ENCODE measurements around the gene NAALADL2. TPM values are rescaled to one million over a fixed set of nuclear protein-coding genes. Genes with fewer than 3 reads are reported as not detected.

NAALADL2 gene
- total RNA-seq, 4 donors from 2014 or later = 3.8 to 20.3 (median 8.6) TPM

DNA sequence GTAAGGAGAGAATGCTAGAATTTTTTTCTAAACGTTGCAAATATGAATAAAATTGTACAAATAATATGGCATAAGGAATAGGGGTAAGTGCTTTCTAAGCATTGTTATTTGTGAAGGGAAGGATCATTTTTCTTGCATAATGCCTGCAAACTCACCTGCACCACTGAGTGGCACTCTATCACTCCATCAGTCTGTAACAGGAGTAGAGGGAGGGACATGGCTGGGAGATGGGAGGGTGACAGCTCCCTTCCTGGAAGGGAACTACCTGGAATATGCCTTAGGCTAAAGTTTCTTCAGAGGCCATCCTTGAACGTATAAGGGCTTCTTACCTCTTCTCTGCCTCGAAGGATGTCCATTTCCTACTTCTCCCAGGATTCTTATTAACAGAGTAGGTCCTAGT is 3.0 kb downstream of the NAALADL2 start:
- intact Hi-C loops (cut with DNase I) = no loop called here
- Histone ChIP-seq H3K36me3 (no peaks in the 10 kb centered on the region), H3K27me3 (no peaks in the 10 kb centered on the region), H3K4me3 (no peak overlapping the region), H3K4me1 (peaks cover 0 to 15% (median 9%) of the 10 kb centered on the region in 4 donors), H3K27ac (replicated peaks in 1 of 4) (peak overlapping the region in 2 of 4 donors; percentile 6 to 54), H3K9me3 (no peaks in the 10 kb centered on the region)
- no peak for DNase-seq (ENCODE audit: extremely low spot score)
- 81% methylated on average over 3 of the region's 3 CpGs for WGBS
- TF ChIP-seq EP300 (IDR thresholded peaks at IDR 0.05) (no peak), POLR2AphosphoS5 (IDR thresholded peaks at IDR 0.05) (no peak), POLR2A (IDR thresholded peaks at IDR 0.05; ENCODE audit: low read depth) (no peak)
- TF ChIP-seq, protein P1, sequence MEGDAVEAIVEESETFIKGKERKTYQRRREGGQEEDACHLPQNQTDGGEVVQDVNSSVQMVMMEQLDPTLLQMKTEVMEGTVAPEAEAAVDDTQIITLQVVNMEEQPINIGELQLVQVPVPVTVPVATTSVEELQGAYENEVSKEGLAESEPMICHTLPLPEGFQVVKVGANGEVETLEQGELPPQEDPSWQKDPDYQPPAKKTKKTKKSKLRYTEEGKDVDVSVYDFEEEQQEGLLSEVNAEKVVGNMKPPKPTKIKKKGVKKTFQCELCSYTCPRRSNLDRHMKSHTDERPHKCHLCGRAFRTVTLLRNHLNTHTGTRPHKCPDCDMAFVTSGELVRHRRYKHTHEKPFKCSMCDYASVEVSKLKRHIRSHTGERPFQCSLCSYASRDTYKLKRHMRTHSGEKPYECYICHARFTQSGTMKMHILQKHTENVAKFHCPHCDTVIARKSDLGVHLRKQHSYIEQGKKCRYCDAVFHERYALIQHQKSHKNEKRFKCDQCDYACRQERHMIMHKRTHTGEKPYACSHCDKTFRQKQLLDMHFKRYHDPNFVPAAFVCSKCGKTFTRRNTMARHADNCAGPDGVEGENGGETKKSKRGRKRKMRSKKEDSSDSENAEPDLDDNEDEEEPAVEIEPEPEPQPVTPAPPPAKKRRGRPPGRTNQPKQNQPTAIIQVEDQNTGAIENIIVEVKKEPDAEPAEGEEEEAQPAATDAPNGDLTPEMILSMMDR (IDR thresholded peaks at IDR 0.05) = no peak

DNA sequence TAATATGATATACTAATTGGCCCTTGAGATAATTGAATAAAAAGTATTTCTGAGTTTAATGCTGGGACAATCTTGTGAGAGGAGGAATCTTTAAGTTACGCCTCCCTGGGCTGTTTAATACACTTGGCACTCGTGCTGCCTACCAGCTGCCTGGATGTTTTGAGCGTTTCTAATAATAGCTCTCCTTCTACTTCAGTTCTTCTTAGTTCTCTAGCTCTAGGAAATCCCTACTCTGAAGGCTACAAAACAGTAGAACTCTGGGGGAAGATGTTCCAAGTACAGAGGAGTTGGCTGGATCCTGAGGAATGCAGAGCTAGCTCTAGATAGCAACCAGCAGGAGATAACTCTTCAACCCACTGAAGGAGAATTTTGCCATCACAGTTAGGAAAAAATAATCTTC is 3.5 kb downstream of the NAALADL2 start:
- no peak for DNase-seq (ENCODE audit: extremely low spot score)
- 66% methylated on average over 3 of the region's 3 CpGs for WGBS
- no peak overlapping the region for H3K4me3 ChIP-seq
- peak overlapping the region in 2 of 4 donors; percentile 16 to 54 for H3K27ac ChIP-seq (replicated peaks in 1 of 4)
- intact Hi-C loops (cut with DNase I) = no loop called here
- no peaks in the 10 kb centered on the region for H3K27me3 ChIP-seq
- H3K4me1 ChIP-seq = peaks cover 0 to 15% (median 9%) of the 10 kb centered on the region in 4 donors
- no peak for TF ChIP-seq POLR2A (IDR thresholded peaks at IDR 0.05; ENCODE audit: low read depth)
- TF ChIP-seq, protein P1 (IDR thresholded peaks at IDR 0.05) = no peak
- no peak for TF ChIP-seq POLR2AphosphoS5 (IDR thresholded peaks at IDR 0.05)
- TF ChIP-seq EP300 (IDR thresholded peaks at IDR 0.05) = no peak
- no peaks in the 10 kb centered on the region for H3K9me3 ChIP-seq
- H3K36me3 ChIP-seq = no peaks in the 10 kb centered on the region

DNA sequence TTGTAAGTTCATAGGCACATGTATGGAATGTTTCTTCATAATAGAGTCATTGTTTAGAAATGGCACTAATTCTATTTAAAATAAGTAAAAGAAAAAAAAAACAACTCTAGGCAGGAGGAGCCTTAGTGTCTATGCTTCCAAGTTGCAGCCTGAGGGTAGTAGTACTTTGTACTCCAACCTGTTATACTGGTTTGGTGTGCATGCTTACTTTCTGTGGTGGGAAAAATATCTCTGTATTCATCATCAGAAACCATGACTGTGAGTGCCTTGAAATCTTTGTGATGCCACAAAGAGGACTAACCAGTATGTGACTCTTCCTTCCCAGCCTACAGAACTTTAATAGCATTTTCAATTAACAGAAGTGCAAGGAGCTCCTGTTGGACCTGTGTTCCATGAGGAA is 4.4 kb downstream of the NAALADL2 start:
- no peak overlapping the region for H3K27ac ChIP-seq (replicated peaks in 1 of 4)
- H3K4me3 ChIP-seq = no peak overlapping the region
- H3K4me1 ChIP-seq = peaks cover 0 to 15% (median 9%) of the 10 kb centered on the region in 4 donors
- intact Hi-C loops (cut with DNase I) = no loop called here
- no peaks in the 10 kb centered on the region for H3K27me3 ChIP-seq
- no peaks in the 10 kb centered on the region for H3K36me3 ChIP-seq
- no peak for TF ChIP-seq EP300 (IDR thresholded peaks at IDR 0.05)
- TF ChIP-seq, protein P1 (IDR thresholded peaks at IDR 0.05) = no peak
- DNase-seq (ENCODE audit: extremely low spot score) = no peak
- no peaks in the 10 kb centered on the region for H3K9me3 ChIP-seq

DNA sequence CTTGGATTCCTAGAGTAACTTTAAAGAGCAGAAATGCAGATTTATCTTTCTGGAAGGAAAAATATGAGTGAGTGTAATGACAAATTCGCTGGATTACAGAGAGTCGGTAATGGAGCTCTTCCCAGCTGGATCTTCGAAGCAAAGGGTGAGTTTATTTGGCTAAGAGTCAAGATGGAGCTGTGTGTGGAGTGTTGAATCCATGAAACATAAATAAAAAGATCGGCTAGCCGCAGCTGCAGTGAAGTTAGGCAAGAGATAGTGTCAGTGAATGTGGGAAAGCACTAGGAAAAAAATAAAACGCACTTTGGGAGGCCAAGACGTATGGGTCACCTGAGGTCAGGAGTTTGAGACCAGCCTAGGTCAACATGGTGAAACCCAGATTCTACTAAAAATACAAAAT is 10.3 kb downstream of the NAALADL2 start:
- DNase-seq (ENCODE audit: extremely low spot score) = no peak
- H3K36me3 ChIP-seq = no peaks in the 10 kb centered on the region
- intact Hi-C loops (cut with DNase I) = no loop called here
- H3K4me1 ChIP-seq = peaks cover 0 to 11% (median 8%) of the 10 kb centered on the region in 4 donors
- H3K27me3 ChIP-seq = no peaks in the 10 kb centered on the region
- H3K4me3 ChIP-seq = peak overlapping the region in 3 of 4 donors; percentile 5 to 31 (median 13)
- TF ChIP-seq, protein P1 (IDR thresholded peaks at IDR 0.05) = no peak
- no peak for TF ChIP-seq EP300 (IDR thresholded peaks at IDR 0.05)
- no peak for TF ChIP-seq POLR2A (IDR thresholded peaks at IDR 0.05; ENCODE audit: low read depth)
- no peak for TF ChIP-seq POLR2AphosphoS5 (IDR thresholded peaks at IDR 0.05)
- H3K9me3 ChIP-seq = no peaks in the 10 kb centered on the region
- 28% methylated on average over 7 of the region's 7 CpGs for WGBS
- H3K27ac ChIP-seq (replicated peaks in 1 of 4) = peak overlapping the region in 2 of 4 donors; percentile 3 to 21
